K562 (cell line): ENCODE data around the gene LIAS. TPM values are rescaled to one million over a fixed set of nuclear protein-coding genes. Genes with fewer than 3 reads are reported as not detected.

Experiments used
- ATAC-seq: fragments of 200-7000 bp; cut with Tn5 transposase; 3 replicates; pipeline ENCODE4 v1.9.1; 2020; ENCODE audit warnings: moderate library complexity
- BruUV-seq: library from RNA; stranded (reverse); fragments of 400-500 nt; replicated peaks from 2 replicates; lab custom pipeline; 2021; lab: Mats Ljungman, UMichigan
- CTCF ChIA-PET: fragments of 300-600 bp; formaldehyde crosslinking; extraction: SDS; loops from one replicate; lab custom pipeline; 2021; ENCODE audit warnings: low intra/inter-chr PET ratio; lab: Yijun Ruan, JAX
- POLR2A ChIA-PET: fragments of 300-600, 350-650 bp; sonication (Branson Sonifier 250); formaldehyde crosslinking; extraction: SDS; loops from one replicate; lab custom pipeline; 2021; ENCODE audit warnings: antibody characterized with exemption, inconsistent platforms; lab: Yijun Ruan, JAX
- DNase-seq, 4 experiments: peaks; one replicate each; pipeline versions ENCODE4 v3.0.0 to v3.0.0-alpha.2; 2011 to 2018; ENCODE audit warnings: low spot score in 3 of 4, mixed read lengths in 3 of 4; ENCODE audit errors: extremely low read depth in 1 of 4
- FAIRE-seq: peaks from 2 replicates; lab custom pipeline; 2011; peaks lifted over from hg19 to GRCh38; lab: Jason Lieb, UNC
- H2AFZ ChIP-seq: 2 replicates; pipeline ENCODE4 v1.6.0; 2011; ENCODE audit warnings: low read depth, low read length, control low read depth, inconsistent platforms
- H3K27ac ChIP-seq: fragments of 200-600 bp; 3 replicates; pipeline ENCODE4 v1.8.0; 2011; ENCODE audit warnings: low read depth, mild to moderate bottlenecking, control low read depth, inconsistent platforms, low read length, moderate library complexity, mixed read lengths; ENCODE audit errors: extremely low read depth
- H3K27me3 ChIP-seq, 2 experiments: fragments of 300-600 bp in 1 of 2; 2 replicates in 1 of 2; 3 replicates in 1 of 2; pipeline versions ENCODE4 v1.6.0 to v1.8.0; 2011; ENCODE audit warnings: inconsistent platforms in 2 of 2, low read length in 2 of 2, mild to moderate bottlenecking in 1 of 2, mixed read lengths in 1 of 2, moderate library complexity in 1 of 2; ENCODE audit not compliant: control insufficient read depth in 2 of 2, insufficient read depth in 2 of 2
- H3K36me3 ChIP-seq: fragments of 300-600 bp; 3 replicates; pipeline ENCODE4 v1.8.0; 2011; ENCODE audit warnings: mild to moderate bottlenecking, low read length, inconsistent platforms; ENCODE audit not compliant: control insufficient read depth, insufficient read depth
- H3K4me1 ChIP-seq, 2 experiments: fragments of 200-600 bp in 1 of 2; replicated peaks in 1 of 2; 2 replicates in 1 of 2; 3 replicates in 1 of 2; pipeline versions ENCODE4 v1.5.1 to v1.8.0; 2011; ENCODE audit warnings: inconsistent platforms in 2 of 2, low read length in 2 of 2, mild to moderate bottlenecking in 1 of 2, mixed read lengths in 1 of 2, moderate library complexity in 1 of 2; ENCODE audit not compliant: control insufficient read depth in 2 of 2, insufficient read depth in 2 of 2
- H3K4me2 ChIP-seq: 2 replicates; pipeline ENCODE4 v1.6.1; 2011; ENCODE audit warnings: low read length, control low read depth, inconsistent platforms, mixed read lengths; ENCODE audit not compliant: insufficient read depth
- H3K4me3 ChIP-seq: fragments of 200-600 bp; sonication (generic), shearing (Covaris generic); 2 replicates; pipeline ENCODE4 v1.5.1; 2016; ENCODE audit warnings: control low read depth, inconsistent platforms
- H3K79me2 ChIP-seq: fragments of 200-600 bp; 3 replicates; pipeline ENCODE4 v1.8.0; 2011; ENCODE audit warnings: low read length, inconsistent platforms; ENCODE audit not compliant: control insufficient read depth, insufficient read depth
- H3K9ac ChIP-seq, 2 experiments: 2 replicates each; pipeline versions ENCODE4 v1.6.0 to v1.6.1; 2011; ENCODE audit warnings: low read depth in 2 of 2, low read length in 2 of 2, control low read depth in 1 of 2, inconsistent platforms in 1 of 2, mild to moderate bottlenecking in 1 of 2, mixed read lengths in 1 of 2; ENCODE audit not compliant: insufficient read depth in 1 of 2
- H3K9me1 ChIP-seq: one replicate; pipeline ENCODE4 v1.6.0; 2011; ENCODE audit warnings: inconsistent platforms, mild to moderate bottlenecking, low read length, moderate library complexity; ENCODE audit not compliant: control insufficient read depth, insufficient read depth
- H3K9me3 ChIP-seq: replicated peaks from 2 replicates; pipeline ENCODE4 v1.5.1; 2011; ENCODE audit warnings: low read depth, low read length, inconsistent platforms; ENCODE audit not compliant: control insufficient read depth, insufficient read depth
- H4K20me1 ChIP-seq: replicated peaks from 2 replicates; pipeline ENCODE4 v1.6.1; 2011; ENCODE audit warnings: low read length, inconsistent platforms, mixed read lengths; ENCODE audit not compliant: control insufficient read depth, insufficient read depth
- CEBPB ChIP-seq: fragments of 450-650 bp; IDR thresholded peaks from 2 replicates; pipeline ENCODE4 v1.6.1; 2016; ENCODE audit warnings: missing genetic modification characterization, missing compliant biosample characterization
- CEBPG ChIP-seq, 3 experiments: fragments of 200-800 bp in 1 of 3; sonication (Bioruptor generic) in 1 of 3; sonication (generic) in 1 of 3; formaldehyde crosslinking in 1 of 3; IDR thresholded peaks in 2 of 3; conservative IDR thresholded peaks in 1 of 3; 2 replicates each; pipeline versions ENCODE4 v1.6.1 to v1.8.0; 2016 to 2022; ENCODE audit warnings: missing compliant biosample characterization in 2 of 3, missing genetic modification characterization in 2 of 3, mild to moderate bottlenecking in 1 of 3, missing genetic modification reagents in 1 of 3
- FOXA1 ChIP-seq: fragments of 450-650 bp; IDR thresholded peaks from 2 replicates; pipeline ENCODE4 v1.6.1; 2016; ENCODE audit warnings: mild to moderate bottlenecking, borderline replicate concordance
- SUPT5H ChIP-seq: fragments of 450-650 bp; IDR thresholded peaks from 2 replicates; pipeline ENCODE4 v1.6.1; 2016
- WGBS: fragments of 100-300 bp; shearing (Covaris generic); methylation state at CpG from one replicate; pipeline ENCODE4 v1.1.6; 2016; ENCODE audit warnings: low coverage, mixed read lengths; ENCODE audit not compliant: insufficient coverage; ENCODE audit errors: missing lambda C conversion rate; 5-methylcytosine and 5-hydroxymethylcytosine counted together
- in situ Hi-C: fragments of 300-500 bp; cut with MboI; formaldehyde crosslinking; loops from 4 replicates; pipeline ENCODE4 v1.15.0; 2018; ENCODE audit warnings: inconsistent platforms, mixed read lengths
- intact Hi-C: fragments of 100-400 bp; cut with micrococcal nuclease; formaldehyde crosslinking; loops from 2 replicates; pipeline ENCODE4 v1.14.2; 2022
- polyA plus RNA-seq, 8 experiments: library from polyadenylated mRNA; depleted of rRNA in 4 of 8; stranded (reverse) in 5 of 8; unstranded in 3 of 8; fragments of >200 nt; fragmentation: Nextera tagmentation in 2 of 8; fragmentation: Illumina TruSeq in 1 of 8; extraction: Ambion mirVana in 2 of 8; extraction: Trizol in 1 of 8; gene quantifications; 2 replicates each; pipeline versions ENCODE4 v1.2.1 to v1.2.3, GENCODE V29; 2011 to 2014; ENCODE audit warnings: inconsistent platforms in 1 of 8, missing spikeins in 1 of 8
- total RNA-seq, 7 experiments: library from RNA; depleted of rRNA in 6 of 7; stranded (reverse); fragments of >200 nt in 6 of 7; fragmentation: Illumina TruSeq in 2 of 7; extraction: Trizol in 2 of 7; gene quantifications; 2 replicates each; pipeline versions ENCODE4 v1.2.1 to v1.2.3, GENCODE V29; 2011 to 2021; ENCODE audit warnings: low replicate concordance in 1 of 7
- TF ChIP-seq, protein P1 (sequence below): fragments of 450-650 bp; IDR thresholded peaks from 2 replicates; pipeline ENCODE4 v1.6.1; 2018; ENCODE audit not compliant: partially characterized antibody

The LIAS gene
- total and polyA plus RNA-seq, 9 of the 15 experiments (the other 6 are each of a cell fraction or from before 2014, with no cell fraction given): 21.9 to 57.1 (median 42.1) TPM

DNA sequence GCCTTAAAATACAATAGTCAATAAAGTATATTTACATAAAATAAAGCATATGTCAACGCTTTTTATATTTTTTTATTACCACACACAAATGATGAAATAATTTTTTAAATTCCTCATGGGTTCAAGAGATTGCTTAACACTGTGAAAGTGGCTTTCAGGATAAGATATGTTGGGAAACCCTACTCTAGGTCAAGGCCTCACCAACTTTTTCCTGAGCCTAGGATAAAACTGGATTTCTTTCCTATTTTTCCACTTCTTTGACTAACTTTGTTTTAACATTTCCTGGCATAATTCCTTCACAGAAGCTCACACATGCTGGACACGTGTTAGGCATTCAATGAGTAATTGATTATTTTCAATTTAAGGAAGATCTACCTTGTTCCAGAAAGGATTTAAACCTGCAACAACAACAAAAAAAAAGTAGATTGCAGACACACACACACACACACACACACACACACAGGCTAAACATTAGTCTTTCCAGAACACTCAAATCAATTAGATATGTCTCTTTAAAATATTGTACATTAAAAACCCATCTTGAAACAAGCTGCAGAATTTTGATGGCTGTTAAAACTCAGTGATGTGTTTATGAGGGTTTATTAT lies 43.1 kb upstream of the LIAS start:
- H3K9me1 ChIP-seq: no peaks in the 10 kb centered on the region
- no peaks in the 10 kb centered on the region for H3K4me1 ChIP-seq
- H3K4me3 ChIP-seq: no peak overlapping the region
- no peak overlapping the region for H3K4me2 ChIP-seq
- FAIRE-seq (no peak), DNase-seq (no peak)
- no peaks in the 10 kb centered on the region for H3K79me2 ChIP-seq
- no peak overlapping the region for H3K27ac ChIP-seq
- no peaks in the 10 kb centered on the region for H3K9me3 ChIP-seq
- no peaks in the 10 kb centered on the region for H3K36me3 ChIP-seq
- ChIA-PET CTCF (no interaction called here), POLR2A (interaction anchor here (2.5 kb wide), 1 partner anchor 9 kb away, joined by 9 read pairs; no protein-coding TSS in a partner anchor)
- WGBS: 33% methylated on average over 2 of the region's 2 CpGs
- in situ Hi-C loops (no loop called here), intact Hi-C loops (no loop called here)
- H3K27me3 ChIP-seq: no peaks in the 10 kb centered on the region
- H4K20me1 ChIP-seq: no peaks in the 10 kb centered on the region
- no peak overlapping the region for H3K9ac ChIP-seq
- BruUV-seq: no TSS peak
- H2AFZ ChIP-seq: no peak overlapping the region
- no peak for TF ChIP-seq CEBPG (CRISPR knock-in tag; IDR thresholded peaks at IDR 0.05)
- peak; percentile 28 to 48; a peak in 3 of 4 replicates for TF ChIP-seq CEBPG (tag; conservative IDR thresholded peaks at IDR 0.05 in 1 of 2, IDR thresholded peaks at IDR 0.05 in 1 of 2)
- TF ChIP-seq CEBPB (tag): peak; percentile 34; the same call in 1 of the 2 replicates
- TF ChIP-seq SUPT5H: no peak
- TF ChIP-seq, all 486 proteins: peak for 2
- ATAC-seq: no peak

DNA sequence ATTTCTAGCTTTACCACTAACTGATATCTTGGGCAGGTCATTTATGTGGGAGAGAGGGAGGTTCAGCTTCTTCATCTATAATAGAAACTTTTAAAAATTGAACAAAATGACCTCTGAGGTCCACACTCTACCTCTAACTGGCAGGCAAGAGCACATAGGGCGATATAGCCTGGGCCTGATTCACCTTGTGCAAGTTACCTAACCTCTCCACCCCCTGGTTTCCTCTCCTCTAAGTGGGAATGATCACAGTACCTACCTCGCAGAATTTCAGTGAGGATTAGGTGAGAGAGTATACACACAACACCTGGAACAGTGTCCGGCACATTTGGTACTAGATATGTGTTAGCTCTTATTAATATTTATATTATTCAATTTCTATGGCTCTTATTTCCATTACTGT lies 36.6 kb upstream of the LIAS start:
- TF ChIP-seq FOXA1: no peak
- TF ChIP-seq, protein P1, sequence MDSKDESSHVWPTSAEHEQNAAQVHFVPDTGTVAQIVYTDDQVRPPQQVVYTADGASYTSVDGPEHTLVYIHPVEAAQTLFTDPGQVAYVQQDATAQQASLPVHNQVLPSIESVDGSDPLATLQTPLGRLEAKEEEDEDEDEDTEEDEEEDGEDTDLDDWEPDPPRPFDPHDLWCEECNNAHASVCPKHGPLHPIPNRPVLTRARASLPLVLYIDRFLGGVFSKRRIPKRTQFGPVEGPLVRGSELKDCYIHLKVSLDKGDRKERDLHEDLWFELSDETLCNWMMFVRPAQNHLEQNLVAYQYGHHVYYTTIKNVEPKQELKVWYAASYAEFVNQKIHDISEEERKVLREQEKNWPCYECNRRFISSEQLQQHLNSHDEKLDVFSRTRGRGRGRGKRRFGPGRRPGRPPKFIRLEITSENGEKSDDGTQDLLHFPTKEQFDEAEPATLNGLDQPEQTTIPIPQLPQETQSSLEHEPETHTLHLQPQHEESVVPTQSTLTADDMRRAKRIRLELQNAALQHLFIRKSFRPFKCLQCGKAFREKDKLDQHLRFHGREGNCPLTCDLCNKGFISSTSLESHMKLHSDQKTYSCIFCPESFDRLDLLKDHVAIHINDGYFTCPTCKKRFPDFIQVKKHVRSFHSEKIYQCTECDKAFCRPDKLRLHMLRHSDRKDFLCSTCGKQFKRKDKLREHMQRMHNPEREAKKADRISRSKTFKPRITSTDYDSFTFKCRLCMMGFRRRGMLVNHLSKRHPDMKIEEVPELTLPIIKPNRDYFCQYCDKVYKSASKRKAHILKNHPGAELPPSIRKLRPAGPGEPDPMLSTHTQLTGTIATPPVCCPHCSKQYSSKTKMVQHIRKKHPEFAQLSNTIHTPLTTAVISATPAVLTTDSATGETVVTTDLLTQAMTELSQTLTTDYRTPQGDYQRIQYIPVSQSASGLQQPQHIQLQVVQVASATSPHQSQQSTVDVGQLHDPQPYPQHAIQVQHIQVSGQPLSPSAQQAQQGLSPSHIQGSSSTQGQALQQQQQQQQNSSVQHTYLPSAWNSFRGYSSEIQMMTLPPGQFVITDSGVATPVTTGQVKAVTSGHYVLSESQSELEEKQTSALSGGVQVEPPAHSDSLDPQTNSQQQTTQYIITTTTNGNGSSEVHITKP: peak; percentile 13
- CTCF ChIA-PET: no interaction called here
- Histone ChIP-seq H3K79me2 (no peaks in the 10 kb centered on the region), H3K27me3 (no peaks in the 10 kb centered on the region), H4K20me1 (no peaks in the 10 kb centered on the region), H3K27ac (no peak overlapping the region), H3K9me1 (no peaks in the 10 kb centered on the region), H3K9me3 (no peaks in the 10 kb centered on the region), H3K36me3 (no peaks in the 10 kb centered on the region), H2AFZ (0 out of 2 replicates have a peak overlapping the region, but pooled peaks have one; percentile 7), H3K4me1 (no peaks in the 10 kb centered on the region), H3K4me3 (no peak overlapping the region), H3K4me2 (no peak overlapping the region), H3K9ac (no peak overlapping the region)
- FAIRE-seq: no peak
- POLR2A ChIA-PET: interaction anchor here (0.6 to 2.0 kb wide), 2 partner anchors 30 to 36 kb away, joined by 4 to 7 read pairs; partner anchors contain the start of genes LIAS and RPL9
- 49% methylated on average over 3 of the region's 3 CpGs for WGBS
- no peak; the same call in 2 of the 3 replicates for ATAC-seq
- in situ Hi-C loops (no loop called here), intact Hi-C loops (no loop called here)
- DNase-seq: no peak
- no TSS peak for BruUV-seq
